ENCODE measurements around the gene PDE4B.

The PDE4B gene

DNA sequence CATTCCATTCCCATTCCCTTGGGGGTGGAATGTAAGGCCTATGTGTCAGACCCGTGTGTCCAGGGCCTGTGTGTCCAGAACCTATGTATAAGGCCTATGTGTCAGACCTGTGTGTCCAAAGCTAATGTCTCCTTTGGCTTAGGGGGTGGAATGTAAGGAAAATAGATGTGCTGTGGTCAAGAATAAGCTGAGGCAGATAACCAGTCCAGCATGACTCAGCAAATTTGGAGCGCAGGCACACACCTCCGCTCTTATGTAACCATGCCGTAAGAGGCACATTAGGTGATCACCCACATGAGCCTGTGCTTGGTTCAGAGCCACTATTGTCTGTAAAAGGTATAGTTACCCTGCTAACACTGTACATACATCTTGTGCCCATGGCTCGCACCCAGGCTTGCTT lies 590.5 kb downstream of the PDE4B start:
- H2AFZ ChIP-seq (ENCODE audit: low read length): no peak overlapping the region
- H3K9me2 ChIP-seq (replicated peaks; ENCODE audit: low read depth, low read length): no peaks in the 10 kb centered on the region
- H3K9me3 ChIP-seq (ENCODE audit: insufficient read depth, low read depth, low read length): peaks cover 21% of the 10 kb centered on the region
- H3K79me2 ChIP-seq (ENCODE audit: insufficient read depth, low read length): no peaks in the 10 kb centered on the region
- H3F3A ChIP-seq (ENCODE audit: low read depth): no peaks in the 10 kb centered on the region
- H3K4me1 ChIP-seq (ENCODE audit: insufficient read depth, low read length, poor library complexity, severe bottlenecking): no peaks in the 10 kb centered on the region
- no peak overlapping the region for H3K4me2 ChIP-seq (ENCODE audit: low read depth, low read length, poor library complexity, severe bottlenecking)
- H3K27me3 ChIP-seq (ENCODE audit: insufficient read depth, low read length, poor library complexity, severe bottlenecking): no peaks in the 10 kb centered on the region
- no peak overlapping the region for H3K4me3 ChIP-seq (ENCODE audit: low read length, poor library complexity, severe bottlenecking)
- no peak overlapping the region for H3K9ac ChIP-seq (ENCODE audit: low read depth, low read length, poor library complexity, severe bottlenecking)
- no peaks in the 10 kb centered on the region for H4K20me1 ChIP-seq (ENCODE audit: insufficient read depth, low read length, poor library complexity, severe bottlenecking)
- no peaks in the 10 kb centered on the region for H3K36me3 ChIP-seq (ENCODE audit: insufficient read depth, low read length)
- TF ChIP-seq, protein P1, sequence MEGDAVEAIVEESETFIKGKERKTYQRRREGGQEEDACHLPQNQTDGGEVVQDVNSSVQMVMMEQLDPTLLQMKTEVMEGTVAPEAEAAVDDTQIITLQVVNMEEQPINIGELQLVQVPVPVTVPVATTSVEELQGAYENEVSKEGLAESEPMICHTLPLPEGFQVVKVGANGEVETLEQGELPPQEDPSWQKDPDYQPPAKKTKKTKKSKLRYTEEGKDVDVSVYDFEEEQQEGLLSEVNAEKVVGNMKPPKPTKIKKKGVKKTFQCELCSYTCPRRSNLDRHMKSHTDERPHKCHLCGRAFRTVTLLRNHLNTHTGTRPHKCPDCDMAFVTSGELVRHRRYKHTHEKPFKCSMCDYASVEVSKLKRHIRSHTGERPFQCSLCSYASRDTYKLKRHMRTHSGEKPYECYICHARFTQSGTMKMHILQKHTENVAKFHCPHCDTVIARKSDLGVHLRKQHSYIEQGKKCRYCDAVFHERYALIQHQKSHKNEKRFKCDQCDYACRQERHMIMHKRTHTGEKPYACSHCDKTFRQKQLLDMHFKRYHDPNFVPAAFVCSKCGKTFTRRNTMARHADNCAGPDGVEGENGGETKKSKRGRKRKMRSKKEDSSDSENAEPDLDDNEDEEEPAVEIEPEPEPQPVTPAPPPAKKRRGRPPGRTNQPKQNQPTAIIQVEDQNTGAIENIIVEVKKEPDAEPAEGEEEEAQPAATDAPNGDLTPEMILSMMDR (conservative IDR thresholded peaks at IDR 0.05; ENCODE audit: low read length): no peak
- TF ChIP-seq EZH2phosphoT487 (IDR thresholded peaks at IDR 0.05; ENCODE audit: borderline replicate concordance): no peak

DNA sequence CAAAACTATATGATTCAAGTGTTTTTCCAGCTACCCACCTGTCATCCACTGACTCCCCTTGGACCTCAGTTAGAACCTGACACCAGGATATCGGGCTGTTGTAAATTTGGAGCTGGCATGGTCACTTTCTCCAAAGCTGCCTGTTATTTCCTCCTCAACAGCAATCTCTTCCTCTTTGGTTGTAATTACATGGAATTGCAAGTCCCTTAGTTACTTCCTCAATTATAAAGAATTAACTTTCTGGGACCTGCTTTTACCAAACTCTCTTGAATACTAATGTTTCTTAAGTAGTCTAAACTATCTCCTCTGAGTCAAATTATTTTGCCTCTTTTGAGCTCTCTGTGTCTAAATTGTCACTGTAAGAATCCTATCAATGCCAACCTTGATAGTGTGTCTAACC lies 590.9 kb downstream of the PDE4B start:
- Histone ChIP-seq H3K4me2 (ENCODE audit: low read depth, low read length, poor library complexity, severe bottlenecking) (no peak overlapping the region), H3F3A (ENCODE audit: low read depth) (no peaks in the 10 kb centered on the region), H3K36me3 (ENCODE audit: insufficient read depth, low read length) (no peaks in the 10 kb centered on the region), H3K4me1 (ENCODE audit: insufficient read depth, low read length, poor library complexity, severe bottlenecking) (no peaks in the 10 kb centered on the region), H3K9me3 (ENCODE audit: insufficient read depth, low read depth, low read length) (peaks cover 21% of the 10 kb centered on the region), H3K9me2 (replicated peaks; ENCODE audit: low read depth, low read length) (no peaks in the 10 kb centered on the region), H4K20me1 (ENCODE audit: insufficient read depth, low read length, poor library complexity, severe bottlenecking) (no peaks in the 10 kb centered on the region), H3K9ac (ENCODE audit: low read depth, low read length, poor library complexity, severe bottlenecking) (no peak overlapping the region), H3K27me3 (ENCODE audit: insufficient read depth, low read length, poor library complexity, severe bottlenecking) (no peaks in the 10 kb centered on the region), H3K4me3 (ENCODE audit: low read length, poor library complexity, severe bottlenecking) (no peak overlapping the region), H2AFZ (ENCODE audit: low read length) (no peak overlapping the region), H3K79me2 (ENCODE audit: insufficient read depth, low read length) (no peaks in the 10 kb centered on the region)
- no peak for TF ChIP-seq EZH2phosphoT487 (IDR thresholded peaks at IDR 0.05; ENCODE audit: borderline replicate concordance)
- TF ChIP-seq, protein P1 (conservative IDR thresholded peaks at IDR 0.05; ENCODE audit: low read length): no peak

DNA sequence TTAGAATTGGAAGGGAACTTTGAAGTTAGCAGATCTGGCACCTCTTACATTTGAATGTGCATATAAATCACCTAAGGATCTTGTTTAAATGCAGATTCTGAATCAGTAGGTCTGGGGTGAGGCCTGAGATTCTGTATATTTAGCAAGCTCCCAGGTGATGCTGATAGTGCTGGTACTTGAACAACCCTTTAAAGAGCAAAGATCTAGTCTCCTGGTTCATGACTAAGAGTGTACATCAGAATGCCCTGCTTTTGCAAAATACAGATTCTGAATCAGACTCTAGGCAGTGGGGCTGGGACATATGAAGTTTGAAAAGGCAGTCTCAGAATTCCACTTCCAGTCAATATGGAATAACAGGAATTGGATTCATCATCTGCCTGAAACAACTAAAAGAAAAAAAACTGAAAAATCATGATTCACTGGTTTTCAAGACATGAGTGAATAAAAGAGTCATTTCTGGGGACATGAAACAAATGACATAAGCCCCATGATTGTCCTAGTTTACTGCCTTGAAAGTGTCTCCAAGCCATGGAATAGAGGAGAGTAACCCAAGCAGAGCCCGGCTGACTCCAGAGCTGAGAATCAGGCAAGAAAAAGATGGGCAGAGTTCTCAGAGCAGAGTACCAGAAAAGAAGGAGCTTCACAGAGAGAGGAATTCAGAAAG lies 591.7 kb downstream of the PDE4B start:
- Histone ChIP-seq H3K9me3 (ENCODE audit: insufficient read depth, low read depth, low read length) (peaks cover 24% of the 10 kb centered on the region), H3F3A (ENCODE audit: low read depth) (no peaks in the 10 kb centered on the region), H3K79me2 (ENCODE audit: insufficient read depth, low read length) (no peaks in the 10 kb centered on the region), H3K4me2 (ENCODE audit: low read depth, low read length, poor library complexity, severe bottlenecking) (no peak overlapping the region), H3K4me1 (ENCODE audit: insufficient read depth, low read length, poor library complexity, severe bottlenecking) (no peaks in the 10 kb centered on the region), H3K27me3 (ENCODE audit: insufficient read depth, low read length, poor library complexity, severe bottlenecking) (no peaks in the 10 kb centered on the region), H4K20me1 (ENCODE audit: insufficient read depth, low read length, poor library complexity, severe bottlenecking) (no peaks in the 10 kb centered on the region), H3K4me3 (ENCODE audit: low read length, poor library complexity, severe bottlenecking) (no peak overlapping the region), H3K36me3 (ENCODE audit: insufficient read depth, low read length) (no peaks in the 10 kb centered on the region), H3K9ac (ENCODE audit: low read depth, low read length, poor library complexity, severe bottlenecking) (no peak overlapping the region), H2AFZ (ENCODE audit: low read length) (no peak overlapping the region), H3K9me2 (replicated peaks; ENCODE audit: low read depth, low read length) (no peaks in the 10 kb centered on the region)
- no peak for TF ChIP-seq EZH2phosphoT487 (IDR thresholded peaks at IDR 0.05; ENCODE audit: borderline replicate concordance)
- TF ChIP-seq, protein P1 (conservative IDR thresholded peaks at IDR 0.05; ENCODE audit: low read length): no peak

All from Loucy (cell line).